ENCODE data around the gene CADPS2.

Gene CADPS2

DNA sequence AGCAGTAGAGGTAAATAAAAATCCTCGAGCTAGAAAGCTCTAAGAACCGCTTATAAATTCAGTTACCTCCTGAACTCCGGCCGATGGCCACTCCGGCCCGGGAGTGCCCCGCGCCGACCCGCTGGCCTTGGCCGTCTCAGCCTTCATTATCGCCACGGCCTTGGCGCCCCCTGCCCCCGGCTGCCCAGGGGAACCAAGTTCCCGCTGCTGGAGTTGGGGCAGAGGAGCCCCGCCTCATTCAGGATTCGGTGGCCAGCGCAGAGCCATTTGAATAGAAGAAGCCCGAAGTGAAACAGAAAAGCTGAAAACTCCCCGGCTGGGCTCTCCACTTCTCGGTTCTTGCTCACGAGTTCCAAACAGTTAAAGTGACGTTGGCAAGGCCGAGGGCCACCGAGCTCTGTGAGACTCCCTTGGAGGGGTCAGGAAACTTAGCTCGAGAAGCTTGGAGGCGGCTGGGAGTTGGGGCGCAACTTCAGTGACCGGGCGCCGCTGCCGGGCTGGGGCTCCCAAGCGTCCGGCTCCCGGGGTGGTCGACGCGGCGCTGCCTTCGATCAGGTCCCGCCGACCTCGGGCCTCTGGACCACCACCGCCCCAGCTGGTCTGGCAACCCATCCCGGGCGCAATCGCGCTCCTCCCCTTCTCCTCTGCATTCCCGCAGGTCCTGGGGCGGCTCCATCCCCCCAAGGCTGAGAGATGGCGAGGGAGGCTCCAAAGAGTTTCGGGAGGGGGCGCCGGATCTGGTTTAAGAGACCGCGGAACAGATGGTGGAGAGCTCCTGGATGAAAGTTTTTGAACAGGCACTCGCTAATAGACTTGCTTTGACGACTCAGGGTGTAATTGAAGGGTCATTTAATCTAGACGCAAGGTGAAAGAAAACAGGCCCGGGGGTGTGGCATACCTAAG, 575.9 kb downstream of the CADPS2 start:
- Histone ChIP-seq H3K27ac (replicated peaks) (no peak overlapping the region), H3K4me3 (replicated peaks; ENCODE audit: insufficient read depth, low read length) (no peak overlapping the region), H3K27me3 (ENCODE audit: insufficient read depth, poor library complexity, severe bottlenecking) (peaks cover 57% of the 10 kb centered on the region)
- DNase-seq (ENCODE audit: low read depth in 1 of 2, low spot score in 1 of 2): no peak
- TF ChIP-seq REST (IDR thresholded peaks at IDR 0.05; ENCODE audit: insufficient replicate concordance, low read depth): no peak
- TF ChIP-seq SPI1 (IDR thresholded peaks at IDR 0.05; ENCODE audit: borderline replicate concordance, low read depth): no peak
- TF ChIP-seq GABPA (IDR thresholded peaks at IDR 0.05; ENCODE audit: low read depth): no peak
- TF ChIP-seq POLR2AphosphoS5 (IDR thresholded peaks at IDR 0.05; ENCODE audit: low read depth): no peak
- TF ChIP-seq, protein P1, sequence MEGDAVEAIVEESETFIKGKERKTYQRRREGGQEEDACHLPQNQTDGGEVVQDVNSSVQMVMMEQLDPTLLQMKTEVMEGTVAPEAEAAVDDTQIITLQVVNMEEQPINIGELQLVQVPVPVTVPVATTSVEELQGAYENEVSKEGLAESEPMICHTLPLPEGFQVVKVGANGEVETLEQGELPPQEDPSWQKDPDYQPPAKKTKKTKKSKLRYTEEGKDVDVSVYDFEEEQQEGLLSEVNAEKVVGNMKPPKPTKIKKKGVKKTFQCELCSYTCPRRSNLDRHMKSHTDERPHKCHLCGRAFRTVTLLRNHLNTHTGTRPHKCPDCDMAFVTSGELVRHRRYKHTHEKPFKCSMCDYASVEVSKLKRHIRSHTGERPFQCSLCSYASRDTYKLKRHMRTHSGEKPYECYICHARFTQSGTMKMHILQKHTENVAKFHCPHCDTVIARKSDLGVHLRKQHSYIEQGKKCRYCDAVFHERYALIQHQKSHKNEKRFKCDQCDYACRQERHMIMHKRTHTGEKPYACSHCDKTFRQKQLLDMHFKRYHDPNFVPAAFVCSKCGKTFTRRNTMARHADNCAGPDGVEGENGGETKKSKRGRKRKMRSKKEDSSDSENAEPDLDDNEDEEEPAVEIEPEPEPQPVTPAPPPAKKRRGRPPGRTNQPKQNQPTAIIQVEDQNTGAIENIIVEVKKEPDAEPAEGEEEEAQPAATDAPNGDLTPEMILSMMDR (IDR thresholded peaks at IDR 0.05; ENCODE audit: insufficient read depth, low read length): no peak

DNA sequence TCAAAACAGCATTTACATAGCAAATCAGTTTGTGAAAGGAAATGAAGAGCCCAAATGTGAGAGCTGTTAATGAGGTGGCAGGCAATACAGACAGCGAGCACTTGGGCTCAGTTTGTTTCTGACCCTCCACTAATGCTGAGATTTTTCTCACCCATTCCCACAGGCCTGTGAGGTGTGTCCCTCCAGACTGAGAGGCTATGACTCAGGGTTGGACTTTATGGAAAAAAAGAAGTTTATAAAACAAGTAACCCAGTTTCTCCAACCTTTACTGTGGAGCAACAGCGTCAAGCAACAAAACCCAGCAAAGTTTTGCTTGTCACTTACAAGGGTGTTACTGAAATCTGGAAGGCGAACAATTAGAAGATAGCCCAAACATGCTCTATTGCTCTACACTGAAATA, 576.8 kb downstream of the CADPS2 start:
- peaks cover 55% of the 10 kb centered on the region for H3K27me3 ChIP-seq (ENCODE audit: insufficient read depth, poor library complexity, severe bottlenecking)
- TF ChIP-seq SPI1 (IDR thresholded peaks at IDR 0.05; ENCODE audit: borderline replicate concordance, low read depth) (no peak), REST (IDR thresholded peaks at IDR 0.05; ENCODE audit: insufficient replicate concordance, low read depth) (no peak), GABPA (IDR thresholded peaks at IDR 0.05; ENCODE audit: low read depth) (no peak), POLR2AphosphoS5 (IDR thresholded peaks at IDR 0.05; ENCODE audit: low read depth) (no peak)
- TF ChIP-seq, protein P1 (IDR thresholded peaks at IDR 0.05; ENCODE audit: insufficient read depth, low read length): no peak
- no peak overlapping the region for H3K4me3 ChIP-seq (replicated peaks; ENCODE audit: insufficient read depth, low read length)
- no peak overlapping the region for H3K27ac ChIP-seq (replicated peaks)
- no peak for DNase-seq (ENCODE audit: low read depth in 1 of 2, low spot score in 1 of 2)

- no peak for DNase-seq (ENCODE audit: low read depth in 1 of 2, low spot score in 1 of 2)
- Histone ChIP-seq H3K4me3 (replicated peaks; ENCODE audit: insufficient read depth, low read length) (no peak overlapping the region), H3K27ac (replicated peaks) (no peak overlapping the region), H3K27me3 (ENCODE audit: insufficient read depth, poor library complexity, severe bottlenecking) (peaks cover 58% of the 10 kb centered on the region)
- TF ChIP-seq POLR2AphosphoS5 (IDR thresholded peaks at IDR 0.05; ENCODE audit: low read depth): no peak
- TF ChIP-seq SPI1 (IDR thresholded peaks at IDR 0.05; ENCODE audit: borderline replicate concordance, low read depth): no peak
- TF ChIP-seq, protein P1 (IDR thresholded peaks at IDR 0.05; ENCODE audit: insufficient read depth, low read length): no peak
- no peak for TF ChIP-seq REST (IDR thresholded peaks at IDR 0.05; ENCODE audit: insufficient replicate concordance, low read depth)
- no peak for TF ChIP-seq GABPA (IDR thresholded peaks at IDR 0.05; ENCODE audit: low read depth)
Observed at GRCh38 chr7:122307228-122307621, 579.0 kb downstream of the CADPS2 start.

Measured in HL-60 (cell line).